ENCODE results near the gene CYTH3.

DNA sequence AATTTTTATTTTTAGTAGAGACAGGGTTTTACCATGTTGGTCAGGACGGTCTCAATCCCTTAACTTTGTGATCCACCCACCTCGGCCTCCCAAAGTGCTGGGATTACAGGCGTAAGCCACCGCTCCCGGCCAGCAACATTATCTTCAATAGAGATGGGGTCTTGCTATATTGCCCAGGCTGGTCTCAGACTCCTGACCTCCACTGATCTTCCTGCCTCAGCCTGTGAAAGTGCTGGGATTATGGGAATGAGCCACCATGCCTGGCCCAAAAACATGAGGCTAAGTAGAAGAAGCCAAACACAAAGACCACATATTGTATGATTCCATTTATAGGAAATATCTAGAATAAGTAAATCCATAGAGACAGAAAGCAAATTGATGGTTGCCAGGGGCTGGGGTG is 19.1 kb upstream of the CYTH3 start:
- TF ChIP-seq, protein P1, sequence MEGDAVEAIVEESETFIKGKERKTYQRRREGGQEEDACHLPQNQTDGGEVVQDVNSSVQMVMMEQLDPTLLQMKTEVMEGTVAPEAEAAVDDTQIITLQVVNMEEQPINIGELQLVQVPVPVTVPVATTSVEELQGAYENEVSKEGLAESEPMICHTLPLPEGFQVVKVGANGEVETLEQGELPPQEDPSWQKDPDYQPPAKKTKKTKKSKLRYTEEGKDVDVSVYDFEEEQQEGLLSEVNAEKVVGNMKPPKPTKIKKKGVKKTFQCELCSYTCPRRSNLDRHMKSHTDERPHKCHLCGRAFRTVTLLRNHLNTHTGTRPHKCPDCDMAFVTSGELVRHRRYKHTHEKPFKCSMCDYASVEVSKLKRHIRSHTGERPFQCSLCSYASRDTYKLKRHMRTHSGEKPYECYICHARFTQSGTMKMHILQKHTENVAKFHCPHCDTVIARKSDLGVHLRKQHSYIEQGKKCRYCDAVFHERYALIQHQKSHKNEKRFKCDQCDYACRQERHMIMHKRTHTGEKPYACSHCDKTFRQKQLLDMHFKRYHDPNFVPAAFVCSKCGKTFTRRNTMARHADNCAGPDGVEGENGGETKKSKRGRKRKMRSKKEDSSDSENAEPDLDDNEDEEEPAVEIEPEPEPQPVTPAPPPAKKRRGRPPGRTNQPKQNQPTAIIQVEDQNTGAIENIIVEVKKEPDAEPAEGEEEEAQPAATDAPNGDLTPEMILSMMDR (conservative IDR thresholded peaks at IDR 0.05 in 1 of 2, IDR thresholded peaks at IDR 0.05 in 1 of 2; ENCODE audit: low read depth in 1 of 2, low read length in 2 of 2): no peak
- TF ChIP-seq EZH2 (IDR thresholded peaks at IDR 0.05; ENCODE audit: low read length, missing control alignments): no peak

Data from fibroblast of lung (primary cell).